Hematopoietic multipotent progenitor cell treated with erythropoietin and hydrocortisone succinate and interleukin-3 and kit ligand, for 8 days (in vitro differentiated cells): Measurements from ENCODE around the gene NEK1.

Experiments used
- DNase-seq: peaks from one replicate; pipeline ENCODE4 v3.0.0-alpha.2; 2015

Gene NEK1, protein sequence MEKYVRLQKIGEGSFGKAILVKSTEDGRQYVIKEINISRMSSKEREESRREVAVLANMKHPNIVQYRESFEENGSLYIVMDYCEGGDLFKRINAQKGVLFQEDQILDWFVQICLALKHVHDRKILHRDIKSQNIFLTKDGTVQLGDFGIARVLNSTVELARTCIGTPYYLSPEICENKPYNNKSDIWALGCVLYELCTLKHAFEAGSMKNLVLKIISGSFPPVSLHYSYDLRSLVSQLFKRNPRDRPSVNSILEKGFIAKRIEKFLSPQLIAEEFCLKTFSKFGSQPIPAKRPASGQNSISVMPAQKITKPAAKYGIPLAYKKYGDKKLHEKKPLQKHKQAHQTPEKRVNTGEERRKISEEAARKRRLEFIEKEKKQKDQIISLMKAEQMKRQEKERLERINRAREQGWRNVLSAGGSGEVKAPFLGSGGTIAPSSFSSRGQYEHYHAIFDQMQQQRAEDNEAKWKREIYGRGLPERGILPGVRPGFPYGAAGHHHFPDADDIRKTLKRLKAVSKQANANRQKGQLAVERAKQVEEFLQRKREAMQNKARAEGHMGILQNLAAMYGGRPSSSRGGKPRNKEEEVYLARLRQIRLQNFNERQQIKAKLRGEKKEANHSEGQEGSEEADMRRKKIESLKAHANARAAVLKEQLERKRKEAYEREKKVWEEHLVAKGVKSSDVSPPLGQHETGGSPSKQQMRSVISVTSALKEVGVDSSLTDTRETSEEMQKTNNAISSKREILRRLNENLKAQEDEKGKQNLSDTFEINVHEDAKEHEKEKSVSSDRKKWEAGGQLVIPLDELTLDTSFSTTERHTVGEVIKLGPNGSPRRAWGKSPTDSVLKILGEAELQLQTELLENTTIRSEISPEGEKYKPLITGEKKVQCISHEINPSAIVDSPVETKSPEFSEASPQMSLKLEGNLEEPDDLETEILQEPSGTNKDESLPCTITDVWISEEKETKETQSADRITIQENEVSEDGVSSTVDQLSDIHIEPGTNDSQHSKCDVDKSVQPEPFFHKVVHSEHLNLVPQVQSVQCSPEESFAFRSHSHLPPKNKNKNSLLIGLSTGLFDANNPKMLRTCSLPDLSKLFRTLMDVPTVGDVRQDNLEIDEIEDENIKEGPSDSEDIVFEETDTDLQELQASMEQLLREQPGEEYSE (N-terminal part only)

DNA sequence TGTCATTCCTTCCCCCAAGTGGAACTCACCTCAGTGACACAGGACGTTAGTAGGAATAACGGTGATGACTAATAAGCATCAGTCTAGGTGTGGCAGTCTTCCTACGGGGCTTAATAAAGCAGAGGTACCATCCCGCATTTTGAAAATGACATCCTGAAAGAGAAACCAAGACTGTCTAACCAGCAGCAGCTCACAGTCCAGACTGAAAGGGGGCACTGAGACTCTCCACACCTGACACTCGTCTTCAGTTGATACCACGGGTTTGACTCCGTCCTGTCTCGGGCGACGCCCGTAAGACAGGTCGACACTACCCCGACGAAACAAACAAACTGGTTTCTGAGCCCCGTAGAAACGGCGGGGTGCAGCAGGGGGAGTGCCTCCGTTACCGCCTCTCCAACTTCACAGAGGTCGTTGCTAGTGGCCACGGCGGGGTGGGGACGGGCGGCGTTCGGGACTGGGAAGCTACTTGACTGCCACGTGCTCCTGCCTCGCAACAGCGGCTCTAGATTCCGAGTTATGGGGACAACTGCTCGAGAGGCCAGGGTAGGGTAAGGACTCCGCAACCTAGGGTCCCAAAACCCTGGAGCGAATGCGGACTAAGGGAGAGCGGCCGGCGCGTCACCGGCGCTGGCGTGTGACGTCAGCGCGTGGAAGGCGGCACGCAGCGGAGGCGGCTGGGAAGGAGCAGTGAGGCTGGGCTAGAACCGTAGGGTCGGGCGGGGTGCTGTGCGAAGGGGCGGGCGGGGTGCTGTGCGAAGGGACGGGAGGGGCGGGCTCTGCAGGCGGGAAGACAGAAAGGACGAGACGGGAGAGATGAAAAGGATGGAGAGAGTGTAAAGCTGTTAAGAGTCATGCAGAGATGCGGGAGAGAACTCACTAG is at the start of gene NEK1:
Gene NEK1, minus strand, starts transcription at position 593 of the 880 bp plus-strand sequence. CDS start 9,953 bp downstream, outside the sequence.
- DNase-seq: peak; percentile 91

DNA sequence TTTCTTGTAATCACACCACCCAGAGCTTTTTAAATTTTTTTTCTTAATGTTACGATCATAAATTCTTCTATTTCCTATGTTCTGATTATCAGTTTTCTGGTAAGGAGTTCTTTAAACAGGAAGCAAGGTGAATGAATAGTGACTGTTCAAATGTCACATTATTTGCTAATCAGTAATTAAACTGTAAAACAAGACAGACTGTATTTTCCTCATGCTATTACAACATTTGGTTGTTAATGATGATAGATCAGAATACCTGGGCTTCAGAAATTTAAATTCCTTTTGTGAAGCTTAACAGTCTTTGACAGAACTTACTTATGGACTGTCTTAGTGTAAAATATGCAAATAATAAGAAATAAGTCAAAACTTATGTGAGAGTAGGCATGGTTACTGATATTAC is 49.4 kb upstream of the NEK1 start:
- DNase-seq: no peak

DNA sequence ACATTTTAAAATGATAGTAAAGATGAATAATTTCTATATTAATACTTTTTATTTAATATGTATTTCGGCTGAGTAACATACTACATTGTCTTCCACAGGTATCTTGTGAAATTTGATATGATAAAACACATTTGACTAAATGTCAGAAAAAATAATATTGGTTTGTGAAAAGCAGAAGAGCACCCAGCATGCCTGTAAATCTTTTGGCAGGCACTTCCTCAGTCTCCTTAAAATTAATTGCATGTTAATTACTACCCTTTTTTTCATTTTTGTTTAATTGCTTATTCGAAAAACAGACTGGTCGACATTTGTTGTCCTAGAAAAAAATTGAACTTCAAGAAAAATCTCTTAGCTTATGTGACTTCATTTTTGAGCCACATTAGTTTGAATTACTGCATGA is 48.5 kb upstream of the NEK1 start:
- no peak for DNase-seq

DNA sequence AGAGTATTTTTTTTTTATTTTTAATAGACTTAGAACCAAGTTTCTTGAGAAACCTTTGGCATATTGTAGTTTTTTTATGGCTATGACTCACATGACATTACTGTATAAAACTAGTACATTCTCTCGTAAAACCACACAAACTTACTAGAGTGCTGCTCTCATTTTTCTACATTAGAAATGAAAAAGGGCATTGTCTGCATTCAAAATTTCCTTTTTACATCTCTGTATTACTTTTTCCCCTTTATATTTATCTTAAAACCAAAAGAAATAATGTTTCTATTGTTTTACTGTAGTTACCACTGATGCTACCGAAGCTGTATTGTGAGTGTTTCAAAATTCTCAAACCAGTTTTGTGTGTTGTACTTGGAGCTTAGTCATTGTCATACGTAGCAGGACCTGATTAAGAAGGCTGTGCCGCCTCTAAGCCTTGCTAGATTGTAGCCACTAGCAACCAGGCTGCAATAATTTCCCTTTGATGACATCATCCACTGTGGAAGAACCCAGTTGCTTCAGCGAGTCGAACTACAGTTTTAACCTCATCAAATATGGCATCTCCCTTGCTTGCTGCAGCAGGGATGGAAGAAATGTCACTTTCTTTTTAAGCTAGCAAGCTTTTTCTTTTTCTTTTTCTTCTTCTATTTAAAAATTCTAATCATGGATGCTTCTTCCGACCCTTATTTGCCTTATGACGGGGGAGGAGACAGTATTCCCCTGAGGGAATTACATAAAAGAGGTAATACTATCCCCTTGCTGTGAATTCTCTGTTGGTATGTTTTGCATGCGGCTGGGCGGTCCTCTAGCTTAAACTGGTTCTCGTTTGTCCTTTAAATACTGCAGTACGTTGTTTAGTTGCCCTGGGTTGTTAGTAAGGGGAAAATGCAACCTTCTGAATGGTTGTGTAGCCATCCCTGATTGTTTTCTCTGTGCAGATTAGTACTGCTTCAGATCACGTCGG is 47.6 kb upstream of the NEK1 start:
- DNase-seq: peak; percentile 98

DNA sequence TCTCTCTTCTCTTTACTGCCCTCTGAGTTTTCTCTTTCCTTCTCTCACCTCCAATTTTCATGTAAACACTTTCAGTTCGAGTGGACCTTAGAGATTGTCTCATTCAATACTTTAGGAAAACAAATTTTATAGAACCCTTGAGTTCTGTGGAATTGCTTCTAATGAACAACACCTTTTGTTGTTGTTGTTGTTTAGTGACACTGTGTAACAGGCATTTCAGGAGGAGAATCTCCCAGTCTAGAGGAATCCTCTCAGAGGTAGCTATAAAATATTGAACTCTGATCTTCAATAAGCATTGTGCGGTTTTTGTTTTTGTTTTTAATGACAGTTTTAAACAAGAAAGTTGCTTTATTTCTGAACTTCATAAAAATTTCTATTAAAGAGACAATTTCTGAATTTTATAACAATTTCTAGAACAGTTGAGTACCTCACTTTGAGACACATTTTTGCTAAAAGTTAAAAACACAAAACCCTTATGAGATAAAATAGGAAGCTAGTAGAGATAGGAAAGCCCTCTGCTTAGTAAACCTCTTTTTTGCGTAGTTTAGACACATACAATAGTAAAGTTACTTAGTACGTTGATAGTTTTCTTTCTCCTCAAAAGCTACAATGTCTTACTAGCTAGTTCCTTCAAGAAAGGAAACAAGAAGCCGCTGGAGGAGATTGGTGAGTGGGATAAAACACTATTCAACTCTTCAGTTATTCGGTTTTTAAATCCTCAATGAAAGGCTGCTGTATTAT is 46.8 kb upstream of the NEK1 start:
- no peak for DNase-seq

DNA sequence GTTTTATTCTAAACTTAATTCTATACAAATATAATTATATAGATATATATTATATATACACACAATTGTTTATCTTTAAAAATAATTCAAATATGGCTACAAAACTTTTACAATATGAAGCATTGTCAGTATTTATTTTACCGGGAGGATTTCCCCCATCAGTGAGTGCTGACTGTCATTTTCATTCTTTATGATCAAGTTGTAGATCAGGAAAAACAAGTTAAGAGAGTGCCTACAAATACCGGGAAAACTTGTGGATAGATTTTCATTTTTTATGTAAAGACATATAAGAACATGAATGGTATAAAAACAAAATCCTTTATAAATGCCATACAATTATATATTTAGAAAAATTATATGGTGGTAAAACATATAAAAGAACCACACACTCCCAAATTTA is 45.8 kb upstream of the NEK1 start:
- no peak for DNase-seq

DNA sequence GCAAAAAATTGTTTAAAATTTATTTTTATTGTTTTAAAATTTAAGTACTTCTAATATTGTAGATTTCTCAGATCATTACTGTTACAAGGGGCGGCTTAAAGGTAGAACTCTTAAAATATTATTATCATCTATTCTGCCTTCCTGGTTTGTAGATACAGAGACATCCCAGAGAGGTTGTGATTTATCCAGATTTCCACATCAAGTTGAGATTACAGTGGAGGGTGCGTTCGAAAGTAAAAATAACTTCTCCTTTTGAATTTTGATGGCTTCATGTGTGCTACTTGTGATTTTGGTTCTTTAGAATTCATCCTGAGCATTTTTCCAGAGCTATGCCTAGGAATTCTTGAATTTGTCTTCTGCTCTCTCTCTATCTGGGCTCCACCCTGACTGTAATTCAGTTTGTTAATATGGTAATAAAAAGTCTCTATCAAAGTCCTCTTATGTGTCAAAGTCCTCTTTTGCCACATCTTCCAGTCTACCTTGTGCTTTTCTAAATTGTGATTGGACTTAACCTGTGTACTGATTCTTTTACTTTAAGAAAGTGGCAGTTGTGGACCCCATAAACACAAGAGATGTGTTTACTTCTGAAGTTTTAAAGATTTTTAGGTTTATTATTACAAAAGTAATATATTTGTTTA is 45.2 kb upstream of the NEK1 start:
- no peak for DNase-seq

DNA sequence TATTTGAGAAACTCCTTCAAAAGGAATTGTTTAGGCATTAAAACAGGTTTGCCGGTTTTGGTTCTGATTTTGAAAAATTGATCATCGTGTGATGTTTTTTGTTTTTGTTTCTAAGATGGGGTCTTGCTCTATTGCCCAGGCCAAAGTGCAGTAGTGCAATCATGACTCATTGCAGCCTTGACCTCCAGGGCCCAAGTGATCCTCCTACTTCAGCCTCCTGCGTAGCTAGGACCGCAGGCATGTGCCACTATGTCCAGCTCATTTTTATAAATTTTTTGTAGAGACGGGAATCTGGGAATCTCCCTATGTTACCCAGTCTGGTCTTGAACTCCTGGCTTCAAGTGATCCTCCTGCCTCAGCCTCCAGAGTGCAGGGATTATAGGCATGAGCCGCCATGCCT is 43.0 kb upstream of the NEK1 start:
- no peak for DNase-seq

DNA sequence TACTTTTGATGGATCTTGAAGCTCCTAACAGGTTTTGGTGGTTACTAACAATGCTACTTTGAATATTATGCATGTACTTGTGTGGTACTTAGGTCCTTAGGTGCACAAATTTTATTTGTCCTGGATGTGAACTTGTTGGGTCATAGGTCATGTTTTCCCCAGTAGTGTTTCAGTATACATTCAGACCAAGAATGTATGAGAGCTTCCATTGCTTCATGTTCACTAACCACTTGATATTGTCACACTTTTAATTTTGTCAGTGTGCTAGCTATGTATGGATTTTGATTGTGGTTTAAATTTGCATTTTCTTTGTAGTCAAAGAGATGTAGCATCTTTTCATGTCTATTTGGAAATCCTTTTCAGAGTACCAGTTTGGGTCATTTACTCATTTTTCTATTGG is 40.2 kb upstream of the NEK1 start:
- no peak for DNase-seq

DNA sequence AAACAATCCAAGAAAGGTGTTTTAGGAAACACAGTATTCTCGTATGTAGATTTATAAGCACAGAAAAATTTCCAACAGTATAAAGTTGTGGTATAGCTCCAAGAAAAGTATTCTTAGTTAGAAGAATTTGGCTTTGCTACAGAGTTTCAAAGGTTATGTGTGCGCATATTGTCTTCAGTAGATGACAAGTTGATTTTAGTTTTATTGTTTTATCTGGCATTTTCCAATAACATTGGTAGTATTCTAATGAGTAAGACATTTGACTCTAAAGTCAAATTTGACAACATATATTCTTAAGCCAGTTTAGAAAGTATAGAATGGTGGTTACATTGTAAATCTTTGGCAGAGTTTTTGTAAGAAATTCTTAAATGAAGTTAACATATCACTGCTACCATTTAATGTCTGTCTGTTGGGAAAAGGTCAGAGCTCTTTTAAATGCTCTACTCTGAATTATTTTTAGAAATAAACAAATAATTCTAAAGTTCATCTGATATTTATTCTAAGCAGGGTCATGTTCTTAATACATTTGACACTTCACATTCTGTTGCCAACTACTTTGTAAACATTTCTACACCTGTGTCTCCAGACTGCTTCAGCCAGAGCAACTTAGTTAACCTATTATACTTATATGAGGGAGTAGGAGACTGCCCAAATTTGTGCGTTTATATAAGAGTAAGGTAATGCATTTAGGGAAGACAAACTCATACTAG is 38.0 kb upstream of the NEK1 start:
- DNase-seq: peak; percentile 18

DNA sequence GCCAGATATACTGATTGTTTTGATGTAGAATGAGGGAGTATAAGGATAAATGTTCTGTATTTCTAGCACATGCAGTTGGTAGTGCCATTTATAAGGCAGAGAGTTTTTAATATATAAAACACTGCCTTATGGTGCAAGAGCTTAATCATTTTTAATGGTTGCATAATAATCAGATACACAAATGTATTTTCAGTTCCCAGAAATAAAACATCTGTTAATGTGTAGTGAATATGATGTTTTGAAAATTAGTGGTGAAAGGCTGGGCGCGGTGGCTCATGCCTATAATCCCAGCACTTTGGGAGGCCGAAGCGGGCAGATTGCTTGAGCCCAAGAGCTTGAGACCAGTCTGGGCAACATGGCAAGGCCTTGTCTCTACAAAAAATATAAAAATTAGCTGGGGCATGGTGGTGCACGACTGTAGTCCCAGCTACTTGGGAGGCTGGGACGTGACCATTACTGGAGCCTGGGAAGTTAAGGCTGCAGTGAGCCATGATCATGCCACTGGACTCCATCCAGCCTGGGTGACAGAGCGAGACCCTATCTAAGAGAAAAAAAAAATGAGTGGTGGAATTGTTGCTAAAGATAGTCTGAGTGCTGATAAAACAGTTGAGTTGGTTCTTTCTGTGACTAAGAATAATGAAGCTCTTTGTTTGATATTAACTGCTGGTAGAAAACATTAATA is 37.3 kb upstream of the NEK1 start:
- peak; percentile 86 for DNase-seq

DNA sequence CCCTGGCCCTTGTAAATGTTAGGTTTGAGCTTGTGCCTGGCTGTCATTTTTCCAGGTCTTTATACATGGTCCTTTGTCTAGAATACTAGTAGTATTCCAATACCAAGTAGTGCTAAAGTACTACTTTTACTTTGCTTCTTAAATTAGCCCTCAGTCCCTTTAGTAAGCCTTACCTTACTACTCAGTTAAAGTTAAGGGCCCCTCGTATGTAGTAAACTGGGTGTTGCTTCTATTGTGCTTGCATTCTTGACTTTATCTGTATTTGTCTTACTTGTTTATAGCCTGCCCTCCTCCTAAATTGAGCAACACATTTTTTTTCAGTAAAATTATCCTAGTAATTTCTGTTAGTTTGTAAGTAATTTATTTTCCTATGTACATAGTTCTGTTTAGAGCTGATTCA is 33.2 kb upstream of the NEK1 start:
- DNase-seq: no peak

DNA sequence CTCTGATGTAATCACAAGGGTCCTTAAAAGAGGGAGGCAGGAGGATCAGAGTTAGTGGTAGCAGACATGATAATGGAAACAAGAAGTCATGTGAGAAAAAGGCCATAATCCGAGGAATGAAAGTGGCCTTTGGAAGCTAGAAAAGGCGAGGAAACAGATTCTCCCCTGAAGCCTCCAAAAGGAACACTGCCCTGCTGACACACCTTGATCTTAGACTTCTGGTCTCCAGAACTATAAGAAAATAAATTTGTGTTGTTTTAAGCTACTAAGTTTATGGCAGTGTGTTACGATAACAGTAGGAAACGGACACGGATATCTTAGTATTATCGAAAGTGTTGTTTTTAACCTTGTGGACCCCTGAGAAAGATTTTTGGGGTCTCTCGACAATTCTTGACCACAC is 32.4 kb upstream of the NEK1 start:
- DNase-seq: no peak

DNA sequence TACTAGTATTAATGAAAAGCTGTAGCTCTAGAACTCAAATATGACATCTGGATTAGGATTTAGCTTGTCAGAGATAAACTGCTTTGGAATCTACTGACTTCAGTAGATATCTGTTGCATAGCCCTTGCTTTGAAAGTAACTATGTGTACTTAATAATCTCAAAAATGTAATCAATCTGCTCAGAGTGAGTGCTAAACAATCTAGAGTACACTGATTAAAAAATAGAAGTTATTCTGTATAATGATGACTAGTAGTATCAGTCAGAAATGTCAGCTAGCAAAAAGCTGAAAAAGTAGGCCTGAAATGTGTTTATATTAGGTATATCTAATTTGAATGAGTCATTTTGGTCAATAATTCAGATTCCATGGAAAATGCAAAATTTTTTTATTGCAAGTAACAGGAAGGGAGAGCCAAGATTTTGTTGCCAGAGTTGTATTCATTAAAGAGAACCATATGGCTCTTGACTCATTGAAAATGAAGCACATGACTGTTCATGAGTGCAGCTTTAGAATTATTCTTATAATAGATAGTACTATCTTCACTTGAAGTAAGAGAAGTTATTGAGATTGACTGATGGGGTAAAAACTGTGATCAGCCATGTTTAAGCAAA is 28.0 kb upstream of the NEK1 start:
- DNase-seq: no peak

DNA sequence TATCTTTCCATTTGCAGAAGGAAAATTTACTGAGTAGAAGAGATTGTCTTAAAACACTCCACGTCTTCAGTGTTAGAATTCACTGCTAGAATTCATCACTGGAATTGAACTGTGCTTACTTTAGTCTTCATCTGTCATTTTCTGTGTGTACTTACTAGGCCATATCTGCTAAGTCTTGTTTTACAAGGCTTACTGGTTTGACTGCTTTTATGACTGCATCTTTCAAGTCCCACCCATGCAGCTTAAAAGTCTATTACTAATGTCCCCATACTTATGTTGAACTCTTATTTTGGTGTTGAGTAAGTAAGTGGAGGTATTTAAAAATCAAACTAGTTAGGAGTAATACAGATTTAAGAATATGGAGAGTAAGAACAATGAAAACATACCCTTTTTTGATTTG is 22.6 kb upstream of the NEK1 start:
- no peak for DNase-seq

DNA sequence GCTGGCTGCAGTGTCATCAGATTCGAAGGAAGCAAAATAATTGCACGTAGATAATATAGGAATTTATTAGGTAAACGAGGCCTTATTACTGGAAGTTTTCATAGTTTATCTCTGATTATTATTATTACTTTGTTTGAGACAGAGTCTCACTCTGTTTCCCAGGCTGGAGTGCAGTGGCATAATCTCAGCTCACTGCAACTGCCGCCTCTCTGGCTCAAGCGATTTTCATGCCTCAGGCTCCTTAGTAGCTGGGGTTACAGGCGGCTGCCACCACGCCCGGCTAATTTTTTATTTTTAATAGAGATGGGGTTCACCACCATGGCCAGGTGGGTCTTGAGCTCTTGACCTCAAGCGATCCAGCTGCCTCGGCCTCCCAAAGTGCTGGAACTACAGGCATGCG is 20.5 kb upstream of the NEK1 start:
- DNase-seq: no peak

DNA sequence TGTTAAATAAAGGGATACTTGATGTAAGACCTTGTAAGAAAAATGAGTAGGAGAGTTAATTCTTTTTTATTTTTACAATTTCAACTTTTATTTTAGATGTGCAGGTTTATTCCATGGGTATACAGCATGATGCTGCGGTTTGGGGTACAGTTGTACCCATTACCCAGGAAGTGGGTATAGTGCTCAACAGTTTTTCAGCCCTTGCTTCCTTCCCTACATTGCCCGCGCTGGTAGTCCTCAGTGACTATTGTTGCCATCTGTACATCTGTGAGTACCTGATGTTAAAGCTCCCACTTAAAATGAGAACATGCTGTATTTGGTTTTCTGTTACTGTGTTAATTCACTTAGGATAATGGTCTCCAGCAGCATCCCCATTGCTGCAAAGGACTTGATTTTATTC is 17.7 kb upstream of the NEK1 start:
- DNase-seq: no peak

DNA sequence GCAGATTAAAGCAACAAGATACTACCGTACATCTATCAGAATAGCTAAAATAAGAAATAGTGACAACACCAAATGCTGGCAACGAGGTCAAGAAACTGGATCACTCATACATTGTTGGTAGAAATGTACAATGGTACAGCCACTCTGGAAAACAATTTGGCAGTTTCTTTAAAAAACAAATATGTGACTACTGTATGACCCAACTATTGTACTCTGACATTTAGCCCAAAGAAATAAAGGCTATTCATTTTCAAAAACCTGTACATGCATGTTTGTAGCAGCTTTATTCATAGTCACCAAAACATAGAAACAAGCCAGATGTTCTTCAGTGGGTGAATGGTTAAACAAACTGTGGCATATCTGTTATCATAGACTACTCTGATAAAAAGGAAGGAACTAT is 16.2 kb upstream of the NEK1 start:
- DNase-seq: peak; percentile 42
